Ovary (tissue), 9 donors: ENCODE results near the gene CPA1. TPM values are rescaled to one million over a fixed set of nuclear protein-coding genes. Genes with fewer than 3 reads are reported as not detected.
"Not testable (repeated sequence)": the region's sequence is repeated elsewhere in the genome, so short reads cannot be mapped to it uniquely, and the experiment has no call there.

Experiments used
- DNase-seq, 5 donors: peaks; one replicate each; pipeline ENCODE4 v3.0.0-alpha.2; 2019 to 2020
- H3K27ac ChIP-seq, 2 donors: fragments of 200-600 bp; one replicate each; pipeline versions ENCODE4 v1.5.1 to v1.8.0; 2019 to 2022
- H3K27me3 ChIP-seq: fragments of 200-600 bp; one replicate; pipeline ENCODE4 v1.8.0; 2022
- H3K36me3 ChIP-seq: fragments of 200-600 bp; sonication (generic); one replicate; pipeline ENCODE4 v1.5.1; 2019
- H3K4me1 ChIP-seq: one replicate; pipeline ENCODE4 v1.8.1; 2013; ENCODE audit warnings: mild to moderate bottlenecking, moderate library complexity; ENCODE audit not compliant: insufficient read depth
- H3K4me3 ChIP-seq: fragments of 200-600 bp; sonication (generic); one replicate; pipeline ENCODE4 v1.5.1; 2017
- H3K9me3 ChIP-seq, 2 donors: fragments of 200-600 bp in 1 of 2; sonication (generic) in 1 of 2; one replicate each; pipeline versions ENCODE4 v1.5.1 to v1.8.1; 2013 to 2019; ENCODE audit warnings: mild to moderate bottlenecking in 1 of 2, moderate library complexity in 1 of 2
- CTCF ChIP-seq, 3 donors: fragments of 450-650 bp in 2 of 3; fragments of 200-600 bp in 1 of 3; IDR thresholded peaks; one replicate each; pipeline versions ENCODE4 v1.5.1 to v1.8.0; 2016 to 2022; ENCODE audit warnings: antibody characterized with exemption in 3 of 3, mild to moderate bottlenecking in 1 of 3
- EP300 ChIP-seq: sonication (generic); formaldehyde crosslinking; IDR thresholded peaks from one replicate; pipeline ENCODE4 v1.6.1; 2017; ENCODE audit warnings: antibody characterized with exemption
- POLR2A ChIP-seq: fragments of 450-650 bp; IDR thresholded peaks from one replicate; pipeline ENCODE4 v1.6.1; 2017; ENCODE audit warnings: antibody characterized with exemption, mild to moderate bottlenecking, moderate library complexity
- WGBS, 3 donors: extraction: QIAGEN DNeasy Blood & Tissue Kit in 1 of 3; methylation state at CpG; one replicate each; pipeline versions ENCODE4 v1.1.5 to v1.1.7; 2013 to 2017; 5-methylcytosine and 5-hydroxymethylcytosine counted together
- intact Hi-C, 4 donors: fragments of 100-400 bp; cut with DNase I; formaldehyde crosslinking; loops; one replicate each; pipeline versions ENCODE4 v1.11.0 to v1.15.1; 2022 to 2023
- polyA plus RNA-seq, 2 donors: library from polyadenylated mRNA; stranded (reverse); fragments of 200-250 nt in 1 of 2; fragments of 350-450 nt in 1 of 2; fragmentation: Illumina TruSeq in 1 of 2; extraction: RNeasy Lipid Tissue Mini Kit (QIAGEN cat#74804) in 1 of 2; gene quantifications; one replicate each; pipeline ENCODE4 v1.2.3, GENCODE V29; 2013 to 2014
- total RNA-seq, 7 donors: library from RNA; depleted of rRNA in 2 of 7; stranded (reverse); fragments of >200 nt in 2 of 7; fragmentation: NEBNext Ultra II Directional in 3 of 7; extraction: Animal tissue kit (Norgen Biotek cat#: 25700) in 3 of 7; gene quantifications; one replicate each; pipeline versions ENCODE4 v1.1.0 to v1.2.4, GENCODE V29; 2016 to 2023
- donor health status: DM: no; HTN: no; CAD: no; lungs with moderate emphysema.
- donor health status: DM: no; HTN: no; CAD: no.
- donor health status: Bipolar disorder and iron deficiency.
- donor health status: DM: yes; HTN: yes; CAD: no.
- donor health status: DM: no; HTN: no; CAD: no.
- donor health status: DM: yes; HTN: yes; CAD: no.

CPA1 gene
- total and polyA plus RNA-seq, 9 donors = 0.31 to 32.4 (median 1.9) TPM; not detected in 2

- no peak for DNase-seq
- H3K9me3 ChIP-seq = no peaks in the 10 kb centered on the region
- no peaks in the 10 kb centered on the region for H3K36me3 ChIP-seq
- WGBS, 3 donors = 95 to 98% (median 98%) methylated on average over 6 of the region's 6 CpGs
- no peaks in the 10 kb centered on the region for H3K27me3 ChIP-seq
- peaks cover 31% of the 10 kb centered on the region for H3K4me1 ChIP-seq
- peak overlapping the region in 1 of 2 donors; percentile 95 for H3K27ac ChIP-seq
- H3K4me3 ChIP-seq = no peak overlapping the region
- TF ChIP-seq EP300 (no peak), CTCF (IDR thresholded peaks at IDR 0.05) (no peak), POLR2A (no peak)
- intact Hi-C loops = no loop called here
Measured at GRCh38 chr7:130374507-130374906, 5.8 kb upstream of the CPA1 start.

GRCh38 chr7:130376461-130376860 lies 3.8 kb upstream of the CPA1 start:
- H3K36me3 ChIP-seq, intact Hi-C loops: not testable (repeated sequence)
- WGBS, 3 donors = 30 to 94% (median 50%) methylated on average over 1 of the region's 1 CpG

GRCh38 chr7:130377178-130377577 lies 3.1 kb upstream of the CPA1 start:
- Histone ChIP-seq H3K27ac (no peak overlapping the region), H3K9me3 (no peaks in the 10 kb centered on the region), H3K4me3 (no peak overlapping the region), H3K27me3 (no peaks in the 10 kb centered on the region), H3K4me1 (peaks cover 27% of the 10 kb centered on the region), H3K36me3 (no peaks in the 10 kb centered on the region)
- 88 to 97% (median 90%) methylated on average over 6 of the region's 6 CpGs for WGBS, 3 donors
- intact Hi-C loops = no loop called here
- no peak for DNase-seq
- TF ChIP-seq POLR2A (no peak), EP300 (no peak), CTCF (IDR thresholded peaks at IDR 0.05) (no peak)

More at GRCh38 chr7:130376461-130376860, 3.8 kb upstream of the CPA1 start:
- not testable (repeated sequence) for H3K4me3 ChIP-seq, H3K9me3 ChIP-seq, DNase-seq, H3K27me3 ChIP-seq, H3K27ac ChIP-seq
- peaks cover 27% of the 10 kb centered on the region for H3K4me1 ChIP-seq

- H3K4me3 ChIP-seq = no peak overlapping the region
- intact Hi-C loops = no loop called here
- no peaks in the 10 kb centered on the region for H3K27me3 ChIP-seq
- H3K9me3 ChIP-seq = no peaks in the 10 kb centered on the region
- TF ChIP-seq POLR2A = no peak
- TF ChIP-seq EP300 = no peak
- TF ChIP-seq CTCF (IDR thresholded peaks at IDR 0.05) = no peak
- H3K36me3 ChIP-seq = no peaks in the 10 kb centered on the region
- peak overlapping the region in 1 of 2 donors; percentile 73 for H3K27ac ChIP-seq
- peak in 1 of 5 donors; percentile 12 for DNase-seq
- 88 to 93% (median 88%) methylated on average over 7 of the region's 7 CpGs for WGBS, 3 donors
- peaks cover 14% of the 10 kb centered on the region for H3K4me1 ChIP-seq
Measured at GRCh38 chr7:130379019-130379418, 1.3 kb upstream of the CPA1 start.

- Histone ChIP-seq H3K27me3 (no peaks in the 10 kb centered on the region), H3K4me3 (no peak overlapping the region), H3K9me3 (no peaks in the 10 kb centered on the region), H3K36me3 (no peaks in the 10 kb centered on the region), H3K27ac (peak overlapping the region in 1 of 2 donors; percentile 73), H3K4me1 (peaks cover 9% of the 10 kb centered on the region)
- intact Hi-C loops = no loop called here
- DNase-seq = peak in 1 of 5 donors; percentile 30
- 70 to 75% (median 71%) methylated on average over 10 of the region's 10 CpGs for WGBS, 3 donors
- TF ChIP-seq CTCF (IDR thresholded peaks at IDR 0.05) = no peak
- TF ChIP-seq POLR2A = no peak
- no peak for TF ChIP-seq EP300
Measured at GRCh38 chr7:130379532-130379920, 768 bp upstream of the CPA1 start.
